GM10266 (cell line): Measurements from ENCODE around the gene RAX2.

Experiments
- DNase-seq: peaks from one replicate; pipeline ENCODE4 v3.0.0; 2012; ENCODE audit errors: extremely low spot score
- TF ChIP-seq, protein P1 (sequence below): IDR thresholded peaks from 2 replicates; pipeline ENCODE4 v1.5.1; 2012; ENCODE audit warnings: mild to moderate bottlenecking, low read depth; ENCODE audit not compliant: control insufficient read depth, insufficient read depth; ENCODE audit errors: missing control alignments

Gene RAX2

GRCh38 chr19:3721131-3721886 lies 50.7 kb downstream of the RAX2 start:
- TF ChIP-seq, protein P1, sequence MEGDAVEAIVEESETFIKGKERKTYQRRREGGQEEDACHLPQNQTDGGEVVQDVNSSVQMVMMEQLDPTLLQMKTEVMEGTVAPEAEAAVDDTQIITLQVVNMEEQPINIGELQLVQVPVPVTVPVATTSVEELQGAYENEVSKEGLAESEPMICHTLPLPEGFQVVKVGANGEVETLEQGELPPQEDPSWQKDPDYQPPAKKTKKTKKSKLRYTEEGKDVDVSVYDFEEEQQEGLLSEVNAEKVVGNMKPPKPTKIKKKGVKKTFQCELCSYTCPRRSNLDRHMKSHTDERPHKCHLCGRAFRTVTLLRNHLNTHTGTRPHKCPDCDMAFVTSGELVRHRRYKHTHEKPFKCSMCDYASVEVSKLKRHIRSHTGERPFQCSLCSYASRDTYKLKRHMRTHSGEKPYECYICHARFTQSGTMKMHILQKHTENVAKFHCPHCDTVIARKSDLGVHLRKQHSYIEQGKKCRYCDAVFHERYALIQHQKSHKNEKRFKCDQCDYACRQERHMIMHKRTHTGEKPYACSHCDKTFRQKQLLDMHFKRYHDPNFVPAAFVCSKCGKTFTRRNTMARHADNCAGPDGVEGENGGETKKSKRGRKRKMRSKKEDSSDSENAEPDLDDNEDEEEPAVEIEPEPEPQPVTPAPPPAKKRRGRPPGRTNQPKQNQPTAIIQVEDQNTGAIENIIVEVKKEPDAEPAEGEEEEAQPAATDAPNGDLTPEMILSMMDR, result peak; percentile 10
- peak; percentile 93 for DNase-seq

- DNase-seq, result no peak
- TF ChIP-seq, protein P1, result no peak
Measured at GRCh38 chr19:3720349-3720917, 51.6 kb downstream of the RAX2 start.

DNA sequence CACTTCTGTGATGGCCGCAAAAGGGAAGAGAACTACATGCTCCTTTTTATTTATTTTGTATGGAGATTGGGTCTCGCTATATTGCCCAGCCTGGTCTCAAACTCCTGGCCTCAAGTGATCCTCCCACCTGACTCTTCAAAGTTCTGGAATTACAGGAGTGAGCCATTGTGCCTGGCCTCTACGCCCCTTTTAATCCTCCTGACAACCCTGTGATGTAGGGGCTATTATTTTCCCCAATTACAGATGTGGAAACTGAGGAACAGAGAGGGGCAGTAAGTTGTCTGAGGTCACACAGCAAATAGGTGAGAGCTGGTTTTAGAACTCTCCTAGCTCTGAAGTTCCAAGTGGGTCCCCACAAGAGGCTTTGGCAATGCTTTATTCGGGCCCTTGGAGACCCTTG lies 52.2 kb downstream of the RAX2 start:
- TF ChIP-seq, protein P1, result no peak
- no peak for DNase-seq
